22Rv1 (cell line): ENCODE measurements around the gene CREBL2.

Source experiments
- CTCF ChIP-seq: fragments of 450-650 bp; IDR thresholded peaks from 2 replicates; pipeline ENCODE4 v1.5.1; 2017; ENCODE audit warnings: mild to moderate bottlenecking
- ZFX ChIP-seq: fragments of 450-650 bp; IDR thresholded peaks from 2 replicates; pipeline ENCODE4 v1.6.1; 2017; ENCODE audit warnings: antibody characterized with exemption, borderline replicate concordance

DNA sequence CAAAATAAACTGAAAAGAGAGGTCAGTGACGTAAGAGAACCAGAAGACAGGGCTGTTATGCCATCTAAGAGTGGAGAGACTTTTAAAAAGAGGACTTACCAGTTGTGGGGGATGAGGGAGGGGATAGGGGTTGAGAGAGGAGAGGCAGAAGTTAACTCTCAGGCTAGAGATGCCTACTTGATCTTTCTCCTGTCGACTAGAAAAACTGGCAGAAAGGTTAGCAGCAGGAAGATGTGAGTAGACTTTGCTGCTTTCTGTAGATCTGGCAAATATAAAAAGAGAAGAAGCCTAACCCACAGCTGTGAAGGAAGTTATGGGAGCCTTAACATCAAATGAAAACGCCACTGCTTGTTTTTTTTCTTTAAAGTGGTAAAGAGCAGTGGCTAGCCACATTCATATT lies 10.7 kb downstream of the CREBL2 start:
- no peak for TF ChIP-seq CTCF
- TF ChIP-seq ZFX: no peak
